Fibroblast of lung (primary cell): ENCODE measurements around the gene CYSTM1. TPM values are rescaled to one million over a fixed set of nuclear protein-coding genes. Genes with fewer than 3 reads are reported as not detected.

ENCODE experiments used
- DNase-seq, 2 donors: peaks; one replicate each; pipeline versions ENCODE4 v3.0.0 to v3.0.0-alpha.2; 2010; ENCODE audit warnings: low read depth in 2 of 2
- H2AFZ ChIP-seq: 2 replicates; pipeline ENCODE4 v1.5.1; 2012; ENCODE audit warnings: low read length, control low read depth, inconsistent platforms
- H3K27ac ChIP-seq: 2 replicates; pipeline ENCODE4 v1.5.1; 2011; ENCODE audit warnings: low read length, control low read depth; ENCODE audit not compliant: insufficient read depth
- H3K27me3 ChIP-seq: 2 replicates; pipeline ENCODE4 v1.5.1; 2011; ENCODE audit warnings: mild to moderate bottlenecking, low read length; ENCODE audit not compliant: control insufficient read depth, insufficient read depth
- H3K36me3 ChIP-seq: 2 replicates; pipeline ENCODE4 v1.5.1; 2011; ENCODE audit warnings: low read length; ENCODE audit not compliant: control insufficient read depth, insufficient read depth
- H3K4me1 ChIP-seq: 2 replicates; pipeline ENCODE4 v1.5.1; 2011; ENCODE audit warnings: low read length; ENCODE audit not compliant: control insufficient read depth, insufficient read depth; ENCODE audit errors: extremely low read depth
- H3K4me2 ChIP-seq: 2 replicates; pipeline ENCODE4 v1.5.1; 2011; ENCODE audit warnings: low read length, control low read depth; ENCODE audit not compliant: insufficient read depth; ENCODE audit errors: extremely low read depth
- H3K4me3 ChIP-seq, 4 experiments: fragments of 200-600 bp in 1 of 4; sonication (generic) in 1 of 4; replicated peaks in 1 of 4; 2 replicates each; pipeline ENCODE4 v1.5.1; 2011 to 2016; ENCODE audit warnings: low read length in 4 of 4, low read depth in 3 of 4, mild to moderate bottlenecking in 3 of 4, control low read depth in 2 of 4, inconsistent platforms in 1 of 4, mixed read lengths in 1 of 4; ENCODE audit not compliant: insufficient read depth in 1 of 4; ENCODE audit errors: control extremely low read depth in 1 of 4
- H3K79me2 ChIP-seq: 2 replicates; pipeline ENCODE4 v1.5.1; 2012; ENCODE audit warnings: mild to moderate bottlenecking, low read length, inconsistent platforms; ENCODE audit not compliant: control insufficient read depth, insufficient read depth
- H3K9ac ChIP-seq: 2 replicates; pipeline ENCODE4 v1.5.1; 2011; ENCODE audit warnings: mild to moderate bottlenecking, low read length, control low read depth; ENCODE audit not compliant: insufficient read depth
- H3K9me3 ChIP-seq: 2 replicates; pipeline ENCODE4 v1.5.1; 2012; ENCODE audit warnings: low read depth, low read length; ENCODE audit not compliant: control insufficient read depth, insufficient read depth
- H4K20me1 ChIP-seq: 2 replicates; pipeline ENCODE4 v1.5.1; 2011; ENCODE audit warnings: low read length; ENCODE audit not compliant: control insufficient read depth, insufficient read depth; ENCODE audit errors: extremely low read depth
- CTCF ChIP-seq, 2 donors: IDR thresholded peaks in 1 of 2; conservative IDR thresholded peaks in 1 of 2; 1 replicate in 1 of 2; 2 replicates in 1 of 2; pipeline ENCODE4 v1.5.1; 2011 to 2012; ENCODE audit warnings: low read length in 2 of 2, control low read depth in 1 of 2, inconsistent platforms in 1 of 2, low read depth in 1 of 2, mild to moderate bottlenecking in 1 of 2
- EZH2 ChIP-seq: IDR thresholded peaks from 2 replicates; pipeline ENCODE4 v1.5.1; 2012; ENCODE audit warnings: low read length, control low read depth, mild to moderate bottlenecking; ENCODE audit errors: missing control alignments
- polyA plus RNA-seq, 2 donors: library from polyadenylated mRNA; depleted of rRNA in 1 of 2; stranded (reverse) in 1 of 2; unstranded in 1 of 2; fragments of >200 nt; gene quantifications; 2 replicates each; pipeline ENCODE4 v1.2.1, GENCODE V29; 2011 to 2012; ENCODE audit warnings: missing spikeins in 1 of 2
- total RNA-seq: library from RNA; depleted of rRNA; stranded (reverse); fragments of >200 nt; gene quantifications from 2 replicates; pipeline ENCODE4 v1.2.1, GENCODE V29; 2014

Gene CYSTM1
- total and polyA plus RNA-seq, 2 donors (not counting 1 experiment from before 2014, with no cell fraction given) = 24.3 to 35.8 TPM

DNA sequence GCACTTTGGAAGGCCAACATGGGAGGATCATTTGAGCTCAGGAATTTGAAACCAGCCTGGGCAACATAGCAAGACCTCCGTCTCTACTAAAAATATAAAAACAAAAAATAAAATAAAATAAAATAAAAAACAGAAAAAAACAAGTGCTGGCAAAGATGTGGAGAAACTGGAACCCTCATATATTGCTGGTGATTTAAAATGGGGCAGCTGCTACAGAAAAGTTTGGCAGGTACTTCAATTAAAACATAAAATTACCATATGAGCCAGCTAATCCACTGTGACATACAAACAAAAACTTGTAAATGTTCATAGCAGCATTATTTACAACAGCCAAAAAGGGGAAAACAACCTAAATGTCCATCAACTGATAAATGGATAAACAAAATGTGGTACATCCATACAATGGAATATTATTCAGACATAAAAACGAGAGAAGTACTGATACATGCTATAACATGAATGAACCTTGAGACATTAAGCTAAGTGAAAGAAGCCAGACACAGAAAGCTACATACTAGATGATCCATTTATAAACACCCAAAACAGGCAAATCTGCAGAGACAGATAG is 85.2 kb downstream of the CYSTM1 start:
- Histone ChIP-seq H3K27me3 (no peaks in the 10 kb centered on the region), H3K79me2 (peaks cover 17% of the 10 kb centered on the region), H3K4me1 (peaks cover 11% of the 10 kb centered on the region), H2AFZ (no peak overlapping the region), H3K36me3 (no peaks in the 10 kb centered on the region), H4K20me1 (no peaks in the 10 kb centered on the region), H3K4me3 (no peak overlapping the region), H3K4me2 (no peak overlapping the region), H3K9ac (no peak overlapping the region), H3K9me3 (no peaks in the 10 kb centered on the region), H3K27ac (no peak overlapping the region)
- no peak for TF ChIP-seq CTCF (conservative IDR thresholded peaks at IDR 0.05 in 1 of 2, IDR thresholded peaks at IDR 0.05 in 1 of 2; ENCODE audit: low read depth in 1 of 2, low read length in 2 of 2)
- no peak for TF ChIP-seq EZH2
- DNase-seq = no peak

DNA sequence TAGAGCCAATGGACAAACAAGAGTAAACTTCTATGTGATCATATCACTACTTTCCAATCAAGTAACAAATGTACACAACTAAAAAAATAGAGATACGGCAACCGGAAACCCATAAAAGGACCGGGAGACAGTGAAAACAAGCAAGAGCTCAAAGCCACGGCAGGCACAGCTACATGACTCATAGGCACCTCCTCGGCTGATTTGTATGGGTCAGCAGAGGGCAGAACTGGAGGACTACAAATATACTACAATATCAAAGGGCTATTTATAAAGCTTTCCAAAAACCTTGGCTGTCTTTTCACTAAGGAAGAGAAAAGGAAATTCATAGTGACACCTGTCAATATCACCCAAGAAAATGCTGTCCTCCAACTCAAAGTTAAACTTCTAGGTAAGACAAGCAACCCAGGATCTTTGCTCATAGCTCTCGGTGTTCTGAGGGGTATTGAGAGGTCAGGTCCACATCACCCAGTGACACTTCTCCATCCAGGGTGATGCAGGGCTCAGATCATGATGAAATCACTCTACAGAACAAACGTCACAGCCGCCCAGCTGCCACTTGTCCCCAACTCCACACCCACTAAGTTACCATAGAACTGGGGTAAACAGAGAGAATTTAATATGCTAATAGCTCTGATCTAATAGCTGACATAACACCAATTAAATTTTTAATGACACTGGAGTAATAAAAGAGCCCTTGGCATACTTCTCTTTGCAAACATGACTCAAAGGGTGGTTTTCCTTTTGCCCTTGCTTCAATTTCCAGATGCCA is 86.6 kb downstream of the CYSTM1 start:
- Histone ChIP-seq H3K79me2 (peaks cover 13% of the 10 kb centered on the region), H3K4me2 (peak overlapping the region; percentile 25), H3K9ac (peak overlapping the region; percentile 14), H3K4me3 (no peak overlapping the region), H4K20me1 (no peaks in the 10 kb centered on the region), H3K27ac (peak overlapping the region; percentile 64), H3K4me1 (peaks cover 11% of the 10 kb centered on the region), H3K36me3 (no peaks in the 10 kb centered on the region), H3K9me3 (no peaks in the 10 kb centered on the region), H2AFZ (no peak overlapping the region), H3K27me3 (no peaks in the 10 kb centered on the region)
- DNase-seq = peak; percentile 86 to 88
- TF ChIP-seq EZH2 (no peak), CTCF (conservative IDR thresholded peaks at IDR 0.05 in 1 of 2, IDR thresholded peaks at IDR 0.05 in 1 of 2; ENCODE audit: low read depth in 1 of 2, low read length in 2 of 2) (no peak)

- no peak for DNase-seq
- Histone ChIP-seq H4K20me1 (no peaks in the 10 kb centered on the region), H3K27ac (peak overlapping the region; percentile 64), H3K79me2 (peaks cover 13% of the 10 kb centered on the region), H3K4me3 (no peak overlapping the region), H3K27me3 (no peaks in the 10 kb centered on the region), H3K9ac (no peak overlapping the region), H3K36me3 (no peaks in the 10 kb centered on the region), H3K9me3 (no peaks in the 10 kb centered on the region), H3K4me1 (peaks cover 11% of the 10 kb centered on the region), H3K4me2 (no peak overlapping the region), H2AFZ (no peak overlapping the region)
- TF ChIP-seq CTCF (conservative IDR thresholded peaks at IDR 0.05 in 1 of 2, IDR thresholded peaks at IDR 0.05 in 1 of 2; ENCODE audit: low read depth in 1 of 2, low read length in 2 of 2) = no peak
- no peak for TF ChIP-seq EZH2
These were observed 87.2 kb downstream of the CYSTM1 start for GRCh38 chr5:140262221-140262620.
